ENCODE data around the gene NDUFAF7. TPM values are rescaled to one million over a fixed set of nuclear protein-coding genes. Genes with fewer than 3 reads are reported as not detected.
A peak's percentile ranks its signal among the peaks of the same experiment; 100 is the strongest.

Gene NDUFAF7
- total RNA-seq, 1 experiment from 2014 or later, result 103 TPM

DNA sequence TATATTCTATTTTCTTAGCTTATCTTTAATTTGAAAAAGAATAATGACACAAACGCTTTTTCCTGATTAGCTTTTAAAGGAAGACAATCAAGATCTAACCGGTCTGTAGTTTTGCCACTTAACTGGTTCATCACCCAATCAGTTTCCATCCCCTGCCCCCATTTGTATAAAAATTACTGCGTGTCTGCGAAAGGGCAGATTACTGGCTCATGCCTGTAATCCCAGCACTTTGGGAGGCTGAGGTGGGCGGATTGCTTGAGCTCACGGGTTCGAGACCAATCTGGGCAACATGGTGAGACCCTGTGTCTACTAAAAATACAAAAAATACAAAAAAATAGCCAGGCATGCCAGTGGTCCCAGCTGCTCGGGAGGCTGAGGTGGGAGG, 32.8 kb upstream of the NDUFAF7 start:
- Histone ChIP-seq H3K27ac (ENCODE audit: insufficient read length, low read depth, low read length) (no peak overlapping the region), H2AFZ (ENCODE audit: low read length) (no peak overlapping the region), H4K5ac (ENCODE audit: insufficient read length, low read depth, low read length) (no peak overlapping the region), H4K20me1 (ENCODE audit: control insufficient read depth, insufficient read depth, insufficient read length) (no peaks in the 10 kb centered on the region), H3K56ac (ENCODE audit: insufficient read length, low read depth, low read length) (no peak overlapping the region), H3K79me1 (ENCODE audit: insufficient read depth, low read depth, low read length, poor library complexity, severe bottlenecking) (no peaks in the 10 kb centered on the region), H4K91ac (ENCODE audit: insufficient read length, low read depth, low read length) (no peak overlapping the region), H3K27me3 (ENCODE audit: insufficient read depth, low read length) (no peaks in the 10 kb centered on the region), H3K79me2 (ENCODE audit: insufficient read depth, low read length) (peaks cover 2% of the 10 kb centered on the region; the same call in 1 of the 2 replicates), H4K8ac (replicated peaks; ENCODE audit: insufficient read length, low read depth, low read length) (no peak overlapping the region), H2BK20ac (ENCODE audit: low read depth, low read length, poor library complexity, severe bottlenecking) (no peak overlapping the region), H3K14ac (ENCODE audit: insufficient read depth, low read length) (no peak overlapping the region), H2BK12ac (ENCODE audit: insufficient read length, low read depth, low read length) (no peak overlapping the region), H2BK120ac (ENCODE audit: low read depth, low read length, poor library complexity, severe bottlenecking) (no peak overlapping the region), H3K4me2 (ENCODE audit: insufficient read depth, insufficient read length, low read length) (no peak overlapping the region), H3K9ac (ENCODE audit: extremely low read depth, insufficient read length, low read length) (no peak overlapping the region), H3T11ph (ENCODE audit: low read length) (no peak overlapping the region), H3K9me3 (ENCODE audit: control insufficient read depth, low read depth, low read length) (peaks cover 5% of the 10 kb centered on the region), H2BK5ac (ENCODE audit: insufficient read length, low read length) (no peak overlapping the region), H3K23me2 (ENCODE audit: insufficient read length, low read depth, low read length, poor library complexity, severe bottlenecking) (no peaks in the 10 kb centered on the region), H2AK5ac (ENCODE audit: insufficient read length, low read length) (no peak overlapping the region), H3K23ac (ENCODE audit: insufficient read length, low read depth, low read length) (no peak overlapping the region), H3K4me1 (ENCODE audit: insufficient read depth, low read length) (peaks cover 3% of the 10 kb centered on the region; the same call in 1 of the 2 replicates), H3K4ac (ENCODE audit: low read depth, low read length) (no peak overlapping the region), H3K18ac (ENCODE audit: insufficient read length, low read depth, low read length) (no peak overlapping the region), H2BK15ac (ENCODE audit: low read depth, low read length) (no peak overlapping the region)
- TF ChIP-seq, protein P1, sequence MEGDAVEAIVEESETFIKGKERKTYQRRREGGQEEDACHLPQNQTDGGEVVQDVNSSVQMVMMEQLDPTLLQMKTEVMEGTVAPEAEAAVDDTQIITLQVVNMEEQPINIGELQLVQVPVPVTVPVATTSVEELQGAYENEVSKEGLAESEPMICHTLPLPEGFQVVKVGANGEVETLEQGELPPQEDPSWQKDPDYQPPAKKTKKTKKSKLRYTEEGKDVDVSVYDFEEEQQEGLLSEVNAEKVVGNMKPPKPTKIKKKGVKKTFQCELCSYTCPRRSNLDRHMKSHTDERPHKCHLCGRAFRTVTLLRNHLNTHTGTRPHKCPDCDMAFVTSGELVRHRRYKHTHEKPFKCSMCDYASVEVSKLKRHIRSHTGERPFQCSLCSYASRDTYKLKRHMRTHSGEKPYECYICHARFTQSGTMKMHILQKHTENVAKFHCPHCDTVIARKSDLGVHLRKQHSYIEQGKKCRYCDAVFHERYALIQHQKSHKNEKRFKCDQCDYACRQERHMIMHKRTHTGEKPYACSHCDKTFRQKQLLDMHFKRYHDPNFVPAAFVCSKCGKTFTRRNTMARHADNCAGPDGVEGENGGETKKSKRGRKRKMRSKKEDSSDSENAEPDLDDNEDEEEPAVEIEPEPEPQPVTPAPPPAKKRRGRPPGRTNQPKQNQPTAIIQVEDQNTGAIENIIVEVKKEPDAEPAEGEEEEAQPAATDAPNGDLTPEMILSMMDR (conservative IDR thresholded peaks at IDR 0.05), result no peak
- H3K27me3 Mint-ChIP-seq (ENCODE audit: low read depth), result no peaks in the 10 kb centered on the region
- H3K36me3 Mint-ChIP-seq (ENCODE audit: insufficient read depth in 1 of 3, low read depth in 3 of 3), result peaks cover 23 to 38% (median 36%) of the 10 kb centered on the region in 3 experiments
- H3K4me1 Mint-ChIP-seq, result peaks cover 25 to 33% of the 10 kb centered on the region in 2 experiments
- H3K9me3 Mint-ChIP-seq, result peaks cover 5 to 7% of the 10 kb centered on the region in 2 experiments
- H3K4me3 Mint-ChIP-seq, result no peak overlapping the region
- H3K27ac Mint-ChIP-seq, result peak overlapping the region; percentile 94 to 98 (median 98)
- WGBS (ENCODE audit: extremely low coverage, insufficient read length, low lambda C conversion rate), result no CpG with 5 or more reads among the region's 8 CpGs
- DNase-seq, result no peak

Measured in H9 (cell line).